Measurements from ENCODE around the gene RPL29. TPM values are rescaled to one million over a fixed set of nuclear protein-coding genes. Genes with fewer than 3 reads are reported as not detected.

The RPL29 gene
- total RNA-seq, 2 experiments from 2014 or later = 1,843 to 1,901 TPM

DNA sequence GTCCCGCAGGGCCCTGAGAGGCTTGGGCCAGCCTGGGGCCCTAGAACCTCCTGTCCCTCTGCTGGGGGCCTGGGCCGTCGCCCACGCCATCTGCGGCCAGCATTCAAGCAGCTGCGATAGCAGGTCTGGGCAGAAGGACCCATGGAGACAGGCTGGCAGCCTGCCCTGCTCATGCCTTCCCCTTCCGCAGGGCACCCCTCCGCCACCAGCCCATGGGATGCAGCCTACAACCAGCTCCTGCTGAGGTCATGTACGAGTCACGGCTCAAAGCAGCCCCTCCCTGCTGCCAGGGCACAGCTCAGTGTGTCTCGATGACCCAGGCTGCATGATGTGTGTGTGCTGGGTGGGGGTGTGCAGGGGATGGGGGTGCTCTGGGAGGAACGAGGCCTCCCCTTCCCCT lies 32.9 kb upstream of the RPL29 start:
- no peak overlapping the region for H3K27ac Mint-ChIP-seq
- ATAC-seq (ENCODE audit: poor library complexity) = no peak
- H3K36me3 Mint-ChIP-seq (ENCODE audit: low read depth) = no peaks in the 10 kb centered on the region

DNA sequence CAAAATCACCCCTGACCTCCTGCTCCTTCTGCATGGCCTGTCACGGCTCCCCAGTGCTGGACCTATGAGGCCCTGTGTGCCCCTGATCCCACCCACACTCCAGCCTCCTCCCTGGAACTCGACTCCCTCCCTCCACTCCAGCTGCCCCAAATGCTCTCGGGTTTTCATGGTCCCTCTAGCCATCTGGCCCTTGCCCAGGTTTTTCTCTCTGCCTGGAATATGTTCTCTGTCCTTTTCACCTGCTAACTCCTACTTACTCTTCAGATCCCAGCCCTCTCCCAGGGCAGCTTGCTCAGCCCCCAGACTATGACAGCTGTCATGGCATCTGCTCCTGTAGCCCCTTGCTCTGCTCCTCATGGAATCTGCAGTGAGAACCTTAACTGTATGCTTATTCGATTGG lies 30.3 kb upstream of the RPL29 start:
- no peaks in the 10 kb centered on the region for H3K36me3 Mint-ChIP-seq (ENCODE audit: low read depth)
- H3K27ac Mint-ChIP-seq = no peak overlapping the region
- ATAC-seq (ENCODE audit: poor library complexity) (no peak), DNase-seq (no peak)
- H3K4me3 Mint-ChIP-seq = no peak overlapping the region
- Histone ChIP-seq H3K36me3 (ENCODE audit: insufficient read depth, low read length) (no peaks in the 10 kb centered on the region), H3K27ac (ENCODE audit: low read depth in 1 of 2, low read length in 2 of 2) (no peak overlapping the region), H3K9me3 (ENCODE audit: control insufficient read depth in 1 of 2, insufficient read depth in 1 of 2, low read length in 2 of 2) (no peaks in the 10 kb centered on the region), H3K27me3 (ENCODE audit: control insufficient read depth in 1 of 2, insufficient read depth in 2 of 2, low read length in 2 of 2) (no peaks in the 10 kb centered on the region), H3K4me3 (ENCODE audit: low read length) (no peak overlapping the region), H3K4me1 (ENCODE audit: insufficient read depth, low read length) (peaks cover 4% of the 10 kb centered on the region)
- H3K9me3 Mint-ChIP-seq = no peaks in the 10 kb centered on the region
- intact Hi-C loops (cut with DNase I, micrococcal nuclease) = no loop called here
- no peaks in the 10 kb centered on the region for H3K27me3 Mint-ChIP-seq
- CTCF ChIA-PET = no interaction called here
- no peaks in the 10 kb centered on the region for H3K4me1 Mint-ChIP-seq (ENCODE audit: low read depth)
- POLR2A ChIA-PET = no interaction called here
- TF ChIP-seq, protein P1, sequence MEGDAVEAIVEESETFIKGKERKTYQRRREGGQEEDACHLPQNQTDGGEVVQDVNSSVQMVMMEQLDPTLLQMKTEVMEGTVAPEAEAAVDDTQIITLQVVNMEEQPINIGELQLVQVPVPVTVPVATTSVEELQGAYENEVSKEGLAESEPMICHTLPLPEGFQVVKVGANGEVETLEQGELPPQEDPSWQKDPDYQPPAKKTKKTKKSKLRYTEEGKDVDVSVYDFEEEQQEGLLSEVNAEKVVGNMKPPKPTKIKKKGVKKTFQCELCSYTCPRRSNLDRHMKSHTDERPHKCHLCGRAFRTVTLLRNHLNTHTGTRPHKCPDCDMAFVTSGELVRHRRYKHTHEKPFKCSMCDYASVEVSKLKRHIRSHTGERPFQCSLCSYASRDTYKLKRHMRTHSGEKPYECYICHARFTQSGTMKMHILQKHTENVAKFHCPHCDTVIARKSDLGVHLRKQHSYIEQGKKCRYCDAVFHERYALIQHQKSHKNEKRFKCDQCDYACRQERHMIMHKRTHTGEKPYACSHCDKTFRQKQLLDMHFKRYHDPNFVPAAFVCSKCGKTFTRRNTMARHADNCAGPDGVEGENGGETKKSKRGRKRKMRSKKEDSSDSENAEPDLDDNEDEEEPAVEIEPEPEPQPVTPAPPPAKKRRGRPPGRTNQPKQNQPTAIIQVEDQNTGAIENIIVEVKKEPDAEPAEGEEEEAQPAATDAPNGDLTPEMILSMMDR (IDR thresholded peaks at IDR 0.05) = no peak

More for the DNA sequence above, 32.9 kb upstream of the RPL29 start:
- intact Hi-C loops (cut with DNase I, micrococcal nuclease) = no loop called here
- no peaks in the 10 kb centered on the region for H3K27me3 Mint-ChIP-seq
- Histone ChIP-seq H3K27me3 (ENCODE audit: control insufficient read depth in 1 of 2, insufficient read depth in 2 of 2, low read length in 2 of 2) (no peaks in the 10 kb centered on the region), H3K4me3 (ENCODE audit: low read length) (no peak overlapping the region), H3K36me3 (ENCODE audit: insufficient read depth, low read length) (no peaks in the 10 kb centered on the region), H3K4me1 (ENCODE audit: insufficient read depth, low read length) (peaks cover 4% of the 10 kb centered on the region), H3K9me3 (ENCODE audit: control insufficient read depth in 1 of 2, insufficient read depth in 1 of 2, low read length in 2 of 2) (no peaks in the 10 kb centered on the region), H3K27ac (ENCODE audit: low read depth in 1 of 2, low read length in 2 of 2) (no peak overlapping the region)
- H3K9me3 Mint-ChIP-seq = no peaks in the 10 kb centered on the region
- no peaks in the 10 kb centered on the region for H3K4me1 Mint-ChIP-seq (ENCODE audit: low read depth)
- ChIA-PET CTCF (no interaction called here), POLR2A (no interaction called here)
- no peak overlapping the region for H3K4me3 Mint-ChIP-seq
- TF ChIP-seq, protein P1 (IDR thresholded peaks at IDR 0.05) = no peak
- DNase-seq = no peak

DNA sequence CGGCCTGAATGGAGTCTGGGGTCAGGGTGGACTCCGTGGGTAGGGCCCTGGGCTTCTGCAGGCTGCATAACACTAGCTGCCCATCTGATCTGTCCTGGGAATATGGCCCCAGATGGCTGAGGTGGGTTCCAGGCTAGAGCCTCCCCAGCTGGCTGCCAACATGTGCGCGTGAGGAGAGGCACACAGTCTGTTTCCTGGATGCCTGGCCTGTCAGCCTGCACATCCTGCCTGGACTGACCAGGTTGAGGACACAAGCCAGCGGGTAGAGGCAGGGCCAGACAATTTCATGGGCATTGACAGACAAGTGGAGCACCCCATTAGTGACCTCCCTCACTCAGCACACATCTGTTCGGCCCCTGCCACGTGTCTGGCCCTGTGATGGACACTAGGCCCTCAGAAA lies 29.8 kb upstream of the RPL29 start:
- Mint-ChIP-seq H3K4me3 (no peak overlapping the region), H3K9me3 (no peaks in the 10 kb centered on the region), H3K27ac (no peak overlapping the region), H3K36me3 (ENCODE audit: low read depth) (no peaks in the 10 kb centered on the region), H3K4me1 (ENCODE audit: low read depth) (no peaks in the 10 kb centered on the region), H3K27me3 (no peaks in the 10 kb centered on the region)
- Histone ChIP-seq H3K27ac (ENCODE audit: low read depth in 1 of 2, low read length in 2 of 2) (no peak overlapping the region), H3K9me3 (ENCODE audit: control insufficient read depth in 1 of 2, insufficient read depth in 1 of 2, low read length in 2 of 2) (no peaks in the 10 kb centered on the region), H3K4me3 (ENCODE audit: low read length) (no peak overlapping the region), H3K4me1 (ENCODE audit: insufficient read depth, low read length) (peaks cover 4% of the 10 kb centered on the region), H3K36me3 (ENCODE audit: insufficient read depth, low read length) (no peaks in the 10 kb centered on the region), H3K27me3 (ENCODE audit: control insufficient read depth in 1 of 2, insufficient read depth in 2 of 2, low read length in 2 of 2) (no peaks in the 10 kb centered on the region)
- ATAC-seq (ENCODE audit: poor library complexity) (no peak), DNase-seq (no peak)
- CTCF ChIA-PET = no interaction called here
- TF ChIP-seq, protein P1 (IDR thresholded peaks at IDR 0.05) = no peak
- intact Hi-C loops (cut with DNase I, micrococcal nuclease) = no loop called here
- POLR2A ChIA-PET = no interaction called here

All from CD4-positive, alpha-beta T cell (primary cell).